GM19452 (cell line): ENCODE data around the gene CEP89.
"Not testable (repeated sequence)": the region's sequence is repeated elsewhere in the genome, so short reads cannot be mapped to it uniquely, and the experiment has no call there.

Experiments
- ATAC-seq: cut with Tn5 transposase; IDR thresholded peaks from one replicate; pipeline ENCODE4 v1.9.1; 2021; ENCODE audit not compliant: unreplicated experiment

Gene CEP89

GRCh38 chr19:32848035-32848434, 123.7 kb downstream of the CEP89 start:
- ATAC-seq = not testable (repeated sequence)

- ATAC-seq = no peak
Measured at GRCh38 chr19:32843716-32844245, 128.0 kb downstream of the CEP89 start.

- no peak for ATAC-seq
Measured at GRCh38 chr19:32842061-32842460, 129.7 kb downstream of the CEP89 start.

- no peak for ATAC-seq
Measured at GRCh38 chr19:32837531-32837930, 134.2 kb downstream of the CEP89 start.

GRCh38 chr19:32833388-32833787, 138.4 kb downstream of the CEP89 start:
- not testable (repeated sequence) for ATAC-seq

GRCh38 chr19:32832825-32833224, 138.9 kb downstream of the CEP89 start:
- not testable (repeated sequence) for ATAC-seq

- ATAC-seq = not testable (repeated sequence)
Measured at GRCh38 chr19:32832094-32832493, 139.7 kb downstream of the CEP89 start.

GRCh38 chr19:32831611-32832010, 140.1 kb downstream of the CEP89 start:
- ATAC-seq = no peak

GRCh38 chr19:32830231-32831014, 141.3 kb downstream of the CEP89 start:
- ATAC-seq = no peak

- ATAC-seq = no peak
Measured at GRCh38 chr19:32829345-32829896, 142.3 kb downstream of the CEP89 start.

- ATAC-seq = no peak
Measured at GRCh38 chr19:32828643-32829344, 143.0 kb downstream of the CEP89 start.

- ATAC-seq = no peak
Measured at GRCh38 chr19:32828139-32828538, 143.6 kb downstream of the CEP89 start.
